ENCODE results near the gene ARHGEF2.

The ARHGEF2 gene

GRCh38 chr1:155978325-155978972 lies at the start of gene ARHGEF2:
TSS of gene ARHGEF2 (minus strand) at chr1:155978547. CDS start at chr1:155978427, 120 bp downstream.
- no peak for TF ChIP-seq CTCF (IDR thresholded peaks at IDR 0.05)
- Histone ChIP-seq H3K36me3 (no peaks in the 10 kb centered on the region), H3K27ac (peak within 1 kb of the TSS; percentile 97), H3K9me3 (no peaks in the 10 kb centered on the region), H3K4me1 (ENCODE audit: control insufficient read depth in 1 of 2, insufficient read depth in 1 of 2, low read depth in 1 of 2, low read length in 1 of 2) (peaks cover 70 to 86% of the 10 kb centered on the region in 2 experiments), H3K4me3 (ENCODE audit: low read depth in 1 of 2, low read length in 1 of 2) (peak within 1 kb of the TSS; percentile 81 to 84), H3K27me3 (no peaks in the 10 kb centered on the region)

GRCh38 chr1:156026588-156026987 lies 48.2 kb upstream of the ARHGEF2 start:
- peaks cover 17% of the 10 kb centered on the region for H3K27me3 ChIP-seq
- no peak overlapping the region for H3K27ac ChIP-seq
- no peaks in the 10 kb centered on the region for H3K36me3 ChIP-seq
- H3K4me1 ChIP-seq (ENCODE audit: control insufficient read depth in 1 of 2, insufficient read depth in 1 of 2, low read depth in 1 of 2, low read length in 1 of 2), result no peaks in the 10 kb centered on the region
- no peak for TF ChIP-seq CTCF (IDR thresholded peaks at IDR 0.05)
- no peaks in the 10 kb centered on the region for H3K9me3 ChIP-seq
- H3K4me3 ChIP-seq (ENCODE audit: low read depth in 1 of 2, low read length in 1 of 2), result no peak overlapping the region

- no peak for TF ChIP-seq CTCF (IDR thresholded peaks at IDR 0.05)
- H3K36me3 ChIP-seq, result no peaks in the 10 kb centered on the region
- no peak overlapping the region for H3K4me3 ChIP-seq (ENCODE audit: low read depth in 1 of 2, low read length in 1 of 2)
- no peaks in the 10 kb centered on the region for H3K9me3 ChIP-seq
- peaks cover 17% of the 10 kb centered on the region for H3K27me3 ChIP-seq
- peaks cover 2 to 3% of the 10 kb centered on the region in 2 experiments for H3K4me1 ChIP-seq (ENCODE audit: control insufficient read depth in 1 of 2, insufficient read depth in 1 of 2, low read depth in 1 of 2, low read length in 1 of 2)
- no peak overlapping the region for H3K27ac ChIP-seq
Observed at GRCh38 chr1:156025876-156026275, 47.5 kb upstream of the ARHGEF2 start.

GRCh38 chr1:156024801-156025200 lies 46.5 kb upstream of the ARHGEF2 start:
- Histone ChIP-seq H3K36me3 (no peaks in the 10 kb centered on the region), H3K4me3 (ENCODE audit: low read depth in 1 of 2, low read length in 1 of 2) (no peak overlapping the region), H3K9me3 (no peaks in the 10 kb centered on the region), H3K27ac (no peak overlapping the region), H3K4me1 (ENCODE audit: control insufficient read depth in 1 of 2, insufficient read depth in 1 of 2, low read depth in 1 of 2, low read length in 1 of 2) (peaks cover 9 to 11% of the 10 kb centered on the region in 2 experiments), H3K27me3 (peaks cover 17% of the 10 kb centered on the region)
- TF ChIP-seq CTCF (IDR thresholded peaks at IDR 0.05), result no peak

GRCh38 chr1:156021954-156022353 lies 43.6 kb upstream of the ARHGEF2 start:
- no peak overlapping the region for H3K27ac ChIP-seq
- H3K27me3 ChIP-seq, result peaks cover 17% of the 10 kb centered on the region
- H3K36me3 ChIP-seq, result peaks cover 22% of the 10 kb centered on the region
- no peak for TF ChIP-seq CTCF (IDR thresholded peaks at IDR 0.05)
- H3K4me1 ChIP-seq (ENCODE audit: control insufficient read depth in 1 of 2, insufficient read depth in 1 of 2, low read depth in 1 of 2, low read length in 1 of 2), result peaks cover 21 to 22% of the 10 kb centered on the region in 2 experiments
- H3K4me3 ChIP-seq (ENCODE audit: low read depth in 1 of 2, low read length in 1 of 2), result no peak overlapping the region
- no peaks in the 10 kb centered on the region for H3K9me3 ChIP-seq

All from neutrophil (primary cell).